Measurements from ENCODE around the gene PARP8.
"Not testable (repeated sequence)": the region's sequence is repeated elsewhere in the genome, so short reads cannot be mapped to it uniquely, and the experiment has no call there.

Gene PARP8

GRCh38 chr5:50774446-50775175, 108.2 kb downstream of the PARP8 start:
- not testable (repeated sequence) for DNase-seq (ENCODE audit: low read depth)

GRCh38 chr5:50786073-50786472, 119.6 kb downstream of the PARP8 start:
- DNase-seq (ENCODE audit: low read depth) = no peak

GRCh38 chr5:50791813-50792212, 125.4 kb downstream of the PARP8 start:
- DNase-seq (ENCODE audit: low read depth) = no peak

- no peak for DNase-seq (ENCODE audit: low read depth)
Measured at GRCh38 chr5:50792843-50793242, 126.4 kb downstream of the PARP8 start.

- DNase-seq (ENCODE audit: low read depth) = no peak
Measured at GRCh38 chr5:50794812-50795211, 128.4 kb downstream of the PARP8 start.

GRCh38 chr5:50798002-50798401, 131.6 kb downstream of the PARP8 start:
- DNase-seq (ENCODE audit: low read depth) = no peak

GRCh38 chr5:50799596-50799995, 133.2 kb downstream of the PARP8 start:
- DNase-seq (ENCODE audit: low read depth) = no peak

GRCh38 chr5:50800410-50800809, 134.0 kb downstream of the PARP8 start:
- DNase-seq (ENCODE audit: low read depth) = no peak

GRCh38 chr5:50807661-50808060, 141.2 kb downstream of the PARP8 start:
- DNase-seq (ENCODE audit: low read depth) = no peak

- no peak for DNase-seq (ENCODE audit: low read depth)
Measured at GRCh38 chr5:50808406-50808805, 142.0 kb downstream of the PARP8 start.

- not testable (repeated sequence) for DNase-seq (ENCODE audit: low read depth)
Measured at GRCh38 chr5:50811746-50812145, 145.3 kb downstream of the PARP8 start.

- DNase-seq (ENCODE audit: low read depth) = no peak
Measured at GRCh38 chr5:50813691-50814090, 147.3 kb downstream of the PARP8 start.

- no peak for DNase-seq (ENCODE audit: low read depth)
Measured at GRCh38 chr5:50814556-50814955, 148.1 kb downstream of the PARP8 start.

GRCh38 chr5:50822046-50822445, 155.6 kb downstream of the PARP8 start:
- no peak for DNase-seq (ENCODE audit: low read depth)

- DNase-seq (ENCODE audit: low read depth) = no peak
Measured at GRCh38 chr5:50822761-50823160, 156.3 kb downstream of the PARP8 start.

GRCh38 chr5:50823568-50823967, 157.1 kb downstream of the PARP8 start:
- no peak for DNase-seq (ENCODE audit: low read depth)

GRCh38 chr5:50824109-50824508, 157.7 kb downstream of the PARP8 start:
- DNase-seq (ENCODE audit: low read depth) = no peak

- DNase-seq (ENCODE audit: low read depth) = no peak
Measured at GRCh38 chr5:50827516-50828247, 161.2 kb downstream of the PARP8 start.

- no peak for DNase-seq (ENCODE audit: low read depth)
Measured at GRCh38 chr5:50829023-50829422, 162.6 kb downstream of the PARP8 start.

GRCh38 chr5:50832657-50833284, 166.3 kb downstream of the PARP8 start:
- no peak for DNase-seq (ENCODE audit: low read depth)

- no peak for DNase-seq (ENCODE audit: low read depth)
Measured at GRCh38 chr5:50836356-50836755, 169.9 kb downstream of the PARP8 start.

- DNase-seq (ENCODE audit: low read depth) = no peak
Measured at GRCh38 chr5:50839472-50839871, 173.0 kb downstream of the PARP8 start.

- no peak for DNase-seq (ENCODE audit: low read depth)
Measured at GRCh38 chr5:50843091-50843490, 176.7 kb downstream of the PARP8 start.
